GM18951 (cell line): ENCODE data around the gene MS4A8.
"Not testable (repeated sequence)": the region's sequence is repeated elsewhere in the genome, so short reads cannot be mapped to it uniquely, and the experiment has no call there.

ENCODE experiments used
- POLR2A ChIP-seq: IDR thresholded peaks from 4 replicates; pipeline ENCODE4 v1.6.1; 2011; ENCODE audit warnings: mild to moderate bottlenecking; ENCODE audit not compliant: insufficient read length, insufficient read depth; ENCODE audit errors: extremely low read depth
- in situ Hi-C: fragments of 300-500 bp; cut with MboI; formaldehyde crosslinking; loops from one replicate; pipeline ENCODE4 v1.12.0; 2022; ENCODE audit warnings: low sequenced_read_pairs, mixed read lengths, inconsistent platforms; ENCODE audit not compliant: unreplicated experiment

The MS4A8 gene, protein sequence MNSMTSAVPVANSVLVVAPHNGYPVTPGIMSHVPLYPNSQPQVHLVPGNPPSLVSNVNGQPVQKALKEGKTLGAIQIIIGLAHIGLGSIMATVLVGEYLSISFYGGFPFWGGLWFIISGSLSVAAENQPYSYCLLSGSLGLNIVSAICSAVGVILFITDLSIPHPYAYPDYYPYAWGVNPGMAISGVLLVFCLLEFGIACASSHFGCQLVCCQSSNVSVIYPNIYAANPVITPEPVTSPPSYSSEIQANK

DNA sequence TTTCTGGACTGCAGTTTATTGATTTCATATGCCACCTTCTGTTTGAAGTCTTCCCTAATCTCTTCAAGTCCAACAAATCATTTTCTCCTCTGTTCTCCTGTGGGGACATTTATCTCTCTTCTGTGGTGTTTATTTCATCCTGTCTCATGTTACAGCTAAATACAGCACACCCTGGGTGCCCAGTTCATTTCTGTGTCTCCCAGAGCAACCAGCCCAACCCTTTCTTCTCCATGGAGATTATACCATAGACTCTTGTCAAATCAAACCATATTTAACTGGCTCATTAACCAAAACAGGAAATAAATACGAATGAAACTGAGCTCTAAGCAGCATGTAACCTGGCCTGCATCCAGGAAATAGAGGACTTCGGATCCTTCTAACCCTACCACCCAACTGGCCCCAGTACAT is at the start of gene MS4A8:
Gene MS4A8, plus strand, starts transcription at position 329 of the 408 bp plus-strand sequence. CDS start 1,249 bp downstream, outside the sequence.
- in situ Hi-C loops = no loop called here

DNA sequence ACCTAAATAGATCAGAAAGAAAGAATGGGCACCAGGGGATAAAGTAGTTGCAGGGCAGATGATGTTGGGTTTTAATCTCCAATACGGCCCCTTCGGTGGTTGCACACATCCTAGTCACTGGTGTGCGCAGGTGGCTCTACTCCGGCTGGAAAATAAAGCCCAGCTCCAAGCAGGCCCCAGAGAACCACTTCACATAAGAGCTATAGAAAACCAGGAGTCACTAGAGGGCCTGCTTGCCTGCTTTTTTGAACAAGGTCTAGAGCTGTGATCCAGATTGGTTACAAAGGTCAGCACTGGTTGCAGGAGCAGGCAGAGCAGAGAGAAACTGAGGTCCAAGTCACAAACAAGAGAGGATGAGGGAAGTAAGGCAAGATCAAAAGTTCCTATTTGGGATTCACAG is 41.5 kb upstream of the MS4A8 start:
- no peak for TF ChIP-seq POLR2A

More for the DNA sequence above, at the start of gene MS4A8:
- no peak for TF ChIP-seq POLR2A

DNA sequence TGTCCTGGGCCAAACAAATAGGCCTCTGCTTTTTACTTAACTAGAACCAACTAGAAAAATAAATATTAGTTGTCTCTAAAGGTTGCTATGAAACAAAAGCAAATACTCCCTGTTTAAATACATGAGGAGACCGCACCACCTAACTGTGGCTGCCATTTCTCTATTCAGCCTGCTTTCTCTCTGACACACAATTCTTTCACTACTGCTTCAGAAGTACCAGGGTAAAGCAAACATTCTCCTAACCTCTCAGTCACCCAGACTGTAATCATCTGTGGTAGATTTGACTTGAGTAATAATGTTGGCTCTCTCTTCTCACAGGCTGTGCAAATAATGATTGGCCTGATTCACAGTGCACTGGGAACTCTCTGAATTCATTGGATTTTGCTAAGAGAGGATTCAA is 41.0 kb upstream of the MS4A8 start:
- no peak for TF ChIP-seq POLR2A
- in situ Hi-C loops = no loop called here

More for the DNA sequence above, 41.5 kb upstream of the MS4A8 start:
- in situ Hi-C loops = no loop called here

DNA sequence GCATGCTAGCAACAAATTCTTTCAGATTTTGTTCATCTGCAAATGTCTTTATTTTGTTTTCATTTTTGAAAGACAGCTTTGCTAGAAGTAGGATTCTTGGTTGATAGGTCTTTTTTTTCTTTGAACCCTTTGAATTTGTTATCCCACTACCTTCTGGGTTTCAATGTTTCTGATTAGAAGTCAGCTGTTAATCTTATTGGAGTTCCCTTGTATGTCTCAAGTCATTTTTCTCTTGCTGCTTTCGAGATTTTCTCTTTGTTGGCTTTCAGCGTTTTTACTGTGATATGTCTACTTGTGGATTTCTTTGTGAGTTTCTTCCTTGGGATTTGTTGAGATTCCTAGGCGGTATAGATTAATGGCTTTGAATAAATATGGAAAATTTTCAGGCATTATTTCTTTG is 27.2 kb upstream of the MS4A8 start:
- in situ Hi-C loops = no loop called here
- no peak for TF ChIP-seq POLR2A

DNA sequence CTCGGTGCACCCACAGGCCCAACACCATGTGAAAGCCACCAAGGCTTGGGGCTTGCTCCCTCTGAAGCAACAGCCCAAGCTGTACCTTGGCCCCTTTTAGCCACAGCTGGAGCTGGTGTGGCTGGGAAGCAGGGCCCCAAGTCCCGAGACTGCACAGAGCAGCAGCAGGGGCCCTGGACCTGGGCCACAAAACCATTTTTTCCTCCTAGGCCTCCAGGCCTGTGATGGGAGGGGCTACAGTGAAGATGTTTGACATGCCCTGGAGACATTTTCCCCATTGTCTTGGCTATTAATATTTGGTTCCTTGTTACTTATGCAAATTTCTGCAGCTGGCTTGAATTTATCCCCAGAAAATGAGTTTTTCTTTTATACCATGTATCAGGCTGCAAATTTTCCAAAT is 21.2 kb upstream of the MS4A8 start:
- in situ Hi-C loops = not testable (repeated sequence)

DNA sequence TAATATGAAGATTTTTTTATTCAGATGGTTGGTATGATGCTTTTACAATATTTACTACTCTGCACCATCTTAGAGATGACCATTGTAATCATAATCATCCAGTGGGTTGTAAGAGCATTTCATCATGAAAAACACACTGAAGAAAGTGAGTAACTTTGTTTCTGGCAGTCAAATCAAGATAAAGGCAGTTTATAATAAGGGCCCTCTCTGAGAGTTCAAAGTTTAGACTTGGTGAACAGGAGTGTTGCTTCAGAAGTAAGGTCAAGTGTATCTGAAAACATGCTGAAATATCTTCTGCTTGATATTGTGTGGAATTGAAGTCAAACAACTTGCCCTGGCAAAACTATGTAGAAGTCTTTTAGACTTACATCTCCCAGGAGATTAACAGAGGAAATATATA is 19.5 kb upstream of the MS4A8 start:
- TF ChIP-seq POLR2A = no peak
- in situ Hi-C loops = no loop called here

DNA sequence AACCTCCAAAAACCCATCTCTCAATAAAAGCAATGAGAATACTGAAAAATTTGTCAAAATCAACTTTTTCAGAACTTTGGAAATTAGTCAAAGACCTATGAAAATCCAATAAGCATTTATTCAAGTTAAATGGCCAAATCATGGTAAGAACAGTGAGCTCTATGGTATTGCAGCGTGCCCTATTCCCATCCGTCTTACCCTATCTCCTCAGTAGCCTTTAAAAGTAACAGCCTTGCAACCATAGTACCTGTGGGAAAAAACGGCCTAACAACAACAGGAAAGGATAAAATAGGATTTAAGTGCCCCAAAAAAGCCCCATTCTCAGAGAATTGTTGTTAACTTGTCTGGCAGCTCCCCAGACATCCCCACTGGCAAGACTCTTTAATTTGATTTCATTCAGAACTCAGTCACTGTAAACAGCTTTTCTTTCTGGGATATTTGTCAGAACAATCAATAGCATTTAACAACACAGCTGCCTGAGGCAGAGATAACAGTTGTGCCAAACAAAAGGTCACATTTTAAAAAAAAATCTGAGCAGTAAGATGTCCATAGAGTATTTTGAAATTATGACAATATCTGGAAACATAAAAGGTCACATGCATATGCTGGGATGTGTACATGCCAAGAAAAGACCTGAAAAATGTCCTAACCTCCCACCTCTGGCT is 18.8 kb upstream of the MS4A8 start:
- in situ Hi-C loops = no loop called here
- no peak for TF ChIP-seq POLR2A

DNA sequence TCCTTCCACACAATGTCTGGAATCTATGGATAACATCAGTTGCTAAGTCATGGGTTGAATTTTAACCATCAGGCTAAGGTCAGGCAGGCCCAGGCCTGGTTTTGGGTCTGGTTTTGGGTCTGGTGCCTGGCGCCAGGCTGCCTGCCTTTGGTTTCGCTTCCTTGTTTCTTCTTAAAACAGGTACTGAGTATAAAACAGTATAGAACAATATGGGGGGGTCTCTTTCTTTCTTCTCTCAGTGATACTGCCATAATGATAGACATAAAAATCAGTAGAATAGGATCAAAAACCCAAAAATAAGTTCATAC is 14.9 kb upstream of the MS4A8 start:
- in situ Hi-C loops = not testable (repeated sequence)

DNA sequence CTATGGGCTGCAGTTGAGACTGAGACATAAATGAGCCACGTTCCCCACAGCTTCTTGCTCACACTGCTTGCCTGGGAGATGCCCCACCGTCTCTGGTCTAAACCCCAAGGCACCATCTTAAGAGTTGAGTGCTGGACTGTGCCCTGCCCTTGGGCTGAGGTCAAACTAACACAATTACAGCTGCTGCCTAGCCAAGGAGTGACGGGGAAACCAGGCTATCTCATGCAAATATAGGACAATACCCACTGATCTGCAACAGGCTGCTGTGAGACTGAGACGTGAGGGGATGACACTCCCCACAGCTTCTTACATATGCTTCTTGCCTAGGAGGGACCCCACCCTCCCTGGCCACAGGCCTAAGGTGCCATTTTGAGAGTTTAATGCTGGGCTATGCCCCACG is 7.8 kb upstream of the MS4A8 start:
- in situ Hi-C loops = no loop called here
- TF ChIP-seq POLR2A = no peak

DNA sequence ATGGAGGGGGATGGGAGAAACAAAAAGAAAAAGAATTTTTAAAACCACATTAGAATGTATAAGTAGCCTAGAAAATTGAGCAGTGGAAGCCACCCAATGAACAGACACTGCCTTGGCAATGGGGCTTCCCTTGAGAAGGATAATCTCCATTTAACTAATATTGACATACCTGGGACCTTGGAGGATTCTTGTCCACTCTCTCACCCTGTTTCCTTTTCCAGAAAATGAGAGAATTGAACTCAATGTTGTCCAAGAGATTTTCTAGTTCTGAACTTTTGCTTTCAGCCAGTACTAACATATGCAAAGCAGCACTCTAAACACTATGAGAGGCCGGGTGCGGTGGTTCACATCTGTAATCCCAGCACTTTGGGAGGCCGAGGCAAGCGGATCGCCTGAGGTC is 524 bp downstream of the MS4A8 start:
- in situ Hi-C loops = no loop called here
- no peak for TF ChIP-seq POLR2A

DNA sequence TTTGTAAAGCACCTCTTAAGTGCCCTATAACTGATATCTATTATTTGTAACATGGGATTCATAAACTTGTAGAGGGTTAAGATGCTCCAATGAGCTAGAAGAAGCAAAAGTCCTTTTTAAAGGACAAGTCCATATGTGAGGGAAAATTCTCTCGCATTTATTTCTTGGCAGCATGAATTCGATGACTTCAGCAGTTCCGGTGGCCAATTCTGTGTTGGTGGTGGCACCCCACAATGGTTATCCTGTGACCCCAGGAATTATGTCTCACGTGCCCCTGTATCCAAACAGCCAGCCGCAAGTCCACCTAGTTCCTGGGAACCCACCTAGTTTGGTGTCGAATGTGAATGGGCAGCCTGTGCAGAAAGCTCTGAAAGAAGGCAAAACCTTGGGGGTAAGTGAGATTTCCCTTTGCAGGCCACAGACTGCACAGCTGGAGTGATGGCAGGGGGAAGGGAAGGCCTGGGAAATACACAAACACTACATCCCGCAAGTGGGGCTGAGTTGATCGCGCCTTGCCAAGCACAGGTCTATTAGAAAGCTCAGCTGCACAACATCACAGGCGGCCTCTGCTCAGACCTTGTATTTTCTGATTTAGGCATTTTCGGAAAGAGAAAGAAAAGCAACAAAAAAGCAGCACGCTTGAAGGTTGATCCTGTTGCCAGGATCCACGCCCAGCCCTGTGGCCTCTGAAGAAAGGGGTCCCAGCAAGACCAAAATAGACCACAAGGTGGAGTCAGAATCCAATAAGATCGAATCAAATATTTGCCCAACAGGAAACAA is 1.5 kb downstream of the MS4A8 start:
- TF ChIP-seq POLR2A = no peak

DNA sequence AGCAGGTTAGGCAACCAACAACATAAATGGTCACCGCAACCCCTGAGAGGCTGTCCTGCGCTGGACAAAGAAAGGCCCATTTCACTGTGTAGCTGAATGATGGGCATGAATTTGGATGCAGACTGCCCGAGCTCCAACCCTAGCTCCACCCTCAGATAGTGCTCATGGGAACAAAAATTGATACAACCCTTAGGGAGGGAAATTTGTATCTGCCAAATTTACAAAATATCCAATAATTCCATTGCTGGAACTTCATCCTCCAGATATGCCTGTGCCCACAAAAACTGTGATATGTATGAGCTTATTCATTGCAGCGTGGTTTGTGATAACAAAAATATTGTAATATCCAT is 2.0 kb downstream of the MS4A8 start:
- in situ Hi-C loops = no loop called here
- no peak for TF ChIP-seq POLR2A

More for the DNA sequence above, 1.5 kb downstream of the MS4A8 start:
- in situ Hi-C loops = no loop called here

DNA sequence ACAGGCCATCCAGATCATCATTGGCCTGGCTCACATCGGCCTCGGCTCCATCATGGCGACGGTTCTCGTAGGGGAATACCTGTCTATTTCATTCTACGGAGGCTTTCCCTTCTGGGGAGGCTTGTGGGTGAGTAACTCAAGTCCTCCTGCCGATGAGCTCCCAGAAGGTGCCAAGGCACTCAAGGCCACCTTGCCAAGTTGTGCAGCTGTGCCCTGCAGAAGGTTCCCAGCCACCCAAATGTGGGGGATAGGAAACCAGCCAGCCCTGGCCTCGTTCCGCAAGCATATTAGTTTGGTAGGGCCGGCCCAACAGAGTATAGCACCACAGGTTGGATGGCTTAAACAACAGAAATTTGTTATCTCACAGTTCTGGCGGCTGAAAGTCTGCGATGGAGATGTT is 4.0 kb downstream of the MS4A8 start:
- in situ Hi-C loops = no loop called here
- TF ChIP-seq POLR2A = no peak

DNA sequence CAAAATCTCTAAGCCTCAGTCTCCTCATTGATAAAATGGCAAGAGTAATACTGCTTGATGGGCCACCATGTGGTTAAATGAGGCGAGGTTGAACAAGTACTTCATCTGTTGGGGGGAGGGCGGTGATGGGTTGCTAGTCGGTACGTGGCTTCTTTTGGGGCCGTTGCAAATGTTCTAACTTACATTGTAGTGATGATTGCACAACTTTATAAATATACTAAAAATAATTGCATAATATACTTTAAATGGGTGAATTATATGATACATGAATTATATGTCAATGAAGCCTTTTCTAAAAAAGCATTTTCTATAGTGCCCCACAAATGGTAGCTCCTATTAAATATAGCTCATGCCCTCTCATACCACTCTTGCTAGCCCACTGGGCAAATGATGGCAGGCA is 6.5 kb downstream of the MS4A8 start:
- TF ChIP-seq POLR2A = no peak
- in situ Hi-C loops = no loop called here
